ENCODE data around the gene HNRNPL.

The HNRNPL gene

DNA sequence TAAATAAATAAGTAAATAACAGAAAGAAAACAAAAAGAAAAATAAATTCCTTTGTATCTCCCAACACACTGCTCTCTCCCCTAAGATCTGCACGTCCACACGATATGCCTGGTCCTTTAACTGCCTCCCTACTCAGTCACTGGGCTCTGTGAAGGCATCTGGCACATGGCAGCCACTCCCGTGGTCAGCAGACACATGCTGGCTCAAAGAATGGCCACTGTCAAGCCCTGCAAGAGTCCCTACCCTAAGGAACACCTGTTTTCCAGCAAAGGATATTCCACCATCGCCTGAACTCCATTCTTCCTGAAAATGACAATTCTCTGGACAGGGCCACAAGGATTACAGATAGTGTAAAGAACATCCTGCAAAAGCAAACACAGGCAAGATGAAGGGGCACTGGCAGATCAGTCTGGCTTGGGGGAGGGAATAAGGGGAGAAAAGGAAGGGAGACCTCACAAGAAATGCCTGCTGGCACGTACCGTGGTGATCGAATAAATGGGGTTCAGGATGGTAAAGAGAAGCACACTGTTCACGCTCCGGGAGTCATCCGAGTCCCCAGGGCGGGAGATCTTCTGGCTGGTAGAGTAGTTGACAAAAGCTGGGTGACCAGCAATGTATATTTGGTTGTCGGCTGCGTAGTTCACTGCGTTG is 4.3 kb downstream of the HNRNPL start:
- DNase-seq (ENCODE audit: low read depth), result no peak

DNA sequence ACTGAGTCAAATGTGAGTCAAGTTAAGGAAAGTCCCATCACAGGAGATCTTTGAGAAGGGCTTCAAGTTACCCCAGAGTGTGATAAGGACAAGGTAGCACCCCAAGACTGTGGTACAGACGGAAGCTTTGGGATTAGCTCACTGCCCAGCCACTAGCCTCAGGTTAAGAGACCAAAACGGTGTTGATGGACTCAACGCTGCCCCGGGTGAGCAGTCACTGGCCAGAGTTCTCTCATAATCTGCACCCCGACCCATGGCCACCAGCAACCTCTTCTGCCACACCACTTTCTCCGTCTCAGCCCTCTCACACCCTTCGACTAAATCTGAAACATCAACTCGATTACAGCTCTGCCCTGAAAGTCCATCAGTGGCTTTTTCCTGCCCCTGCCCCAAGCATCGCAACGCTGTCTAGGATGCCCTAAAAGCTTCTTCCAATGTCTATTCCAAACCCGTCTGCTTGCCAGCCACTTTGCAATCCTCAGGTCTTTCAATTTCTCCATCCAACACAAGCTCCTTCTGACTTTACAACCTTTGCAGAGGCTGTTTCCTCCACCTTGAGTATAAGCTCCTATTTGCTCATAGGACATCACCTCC is 5.6 kb downstream of the HNRNPL start:
- no peak for DNase-seq (ENCODE audit: low read depth)

- DNase-seq (ENCODE audit: low read depth), result no peak
Observed at GRCh38 chr19:38843175-38843758, 6.5 kb downstream of the HNRNPL start.

GRCh38 chr19:38842439-38843174 is 7.2 kb downstream of the HNRNPL start:
- peak; percentile 34 for DNase-seq (ENCODE audit: low read depth)

GRCh38 chr19:38841787-38842438 is 7.9 kb downstream of the HNRNPL start:
- DNase-seq (ENCODE audit: low read depth), result peak; percentile 24

GRCh38 chr19:38841180-38841766 is 8.5 kb downstream of the HNRNPL start:
- no peak for DNase-seq (ENCODE audit: low read depth)

- DNase-seq (ENCODE audit: low read depth), result no peak
Observed at GRCh38 chr19:38840583-38840968, 9.2 kb downstream of the HNRNPL start.

- no peak for DNase-seq (ENCODE audit: low read depth)
Observed at GRCh38 chr19:38839816-38840582, 9.8 kb downstream of the HNRNPL start.

GRCh38 chr19:38838986-38839761 is 10.6 kb downstream of the HNRNPL start:
- no peak for DNase-seq (ENCODE audit: low read depth)

GRCh38 chr19:38838208-38838985 is 11.4 kb downstream of the HNRNPL start:
- DNase-seq (ENCODE audit: low read depth), result peak; percentile 43

GRCh38 chr19:38837656-38838121 is 12.1 kb downstream of the HNRNPL start:
- no peak for DNase-seq (ENCODE audit: low read depth)

DNA sequence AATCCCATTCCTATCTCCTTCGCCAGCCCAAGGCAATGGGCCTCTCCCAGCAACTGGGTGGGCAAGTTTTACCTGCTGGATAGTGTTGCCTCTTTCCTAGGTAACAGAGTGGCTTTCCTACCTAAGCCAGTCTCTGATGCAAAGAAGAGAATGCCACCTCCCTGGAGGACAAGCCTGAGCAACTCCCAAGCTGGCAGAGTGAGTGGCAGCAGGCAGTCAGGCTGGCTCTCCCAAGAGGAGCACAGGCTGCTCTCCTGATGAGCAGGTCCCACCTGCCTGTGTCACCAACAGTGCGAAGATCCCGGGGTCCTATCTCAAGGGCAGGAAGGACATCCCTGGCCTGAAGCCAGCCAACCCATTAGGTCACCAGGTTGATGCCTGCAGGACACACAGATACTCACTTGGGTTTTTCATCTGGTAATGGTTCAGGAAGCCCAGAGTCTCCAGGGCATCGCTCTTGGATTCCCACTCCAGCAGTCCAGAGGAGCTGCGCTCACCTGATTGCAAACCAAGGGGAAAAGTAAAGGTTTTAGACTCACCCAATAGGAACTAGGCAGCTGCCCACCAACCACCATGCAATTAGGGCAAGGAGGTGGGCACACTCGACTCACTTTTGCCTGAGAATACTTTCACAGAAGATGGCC is 12.7 kb downstream of the HNRNPL start:
- DNase-seq (ENCODE audit: low read depth), result no peak

DNA sequence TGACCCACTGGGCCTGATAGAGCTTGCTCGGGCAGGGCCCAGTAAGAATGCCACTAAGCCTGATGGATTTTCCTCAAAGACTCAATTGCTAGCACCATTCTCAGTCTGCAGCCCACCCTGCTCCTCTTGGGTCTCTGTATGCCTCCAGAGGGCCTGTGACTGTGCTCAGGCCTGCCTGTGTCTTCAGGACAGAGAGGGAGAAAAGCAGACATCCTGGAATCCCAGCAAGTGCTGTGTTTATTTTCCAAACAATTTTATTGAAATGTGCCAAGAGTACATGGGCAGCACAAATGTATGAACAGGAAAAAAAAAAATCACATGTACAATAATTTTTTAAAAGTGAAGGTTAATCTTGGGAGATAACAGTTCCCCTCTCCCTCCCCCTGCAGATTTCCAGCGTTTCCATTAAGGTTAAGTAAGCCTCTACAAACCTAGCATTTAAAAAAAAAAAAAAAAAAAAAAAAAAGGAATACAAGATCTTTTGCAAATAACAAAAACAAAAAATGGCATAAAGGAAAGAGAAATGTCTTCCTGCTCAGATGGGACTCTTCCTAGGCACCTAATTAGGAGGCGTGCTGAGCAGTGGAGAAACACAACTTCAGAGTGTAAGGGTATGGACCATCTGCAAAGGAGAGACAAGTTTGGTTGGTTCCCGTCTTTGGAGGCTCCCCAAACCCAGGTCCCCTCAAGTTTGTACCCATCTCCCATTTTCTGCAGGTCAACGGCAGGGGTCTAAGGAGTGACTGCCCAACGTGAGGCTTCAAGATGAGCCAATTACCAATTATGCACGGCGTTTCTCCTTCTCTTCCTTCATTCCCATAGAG is 13.4 kb downstream of the HNRNPL start:
- no peak for DNase-seq (ENCODE audit: low read depth)

GRCh38 chr19:38834590-38834989 is 15.2 kb downstream of the HNRNPL start:
- no peak for DNase-seq (ENCODE audit: low read depth)

- DNase-seq (ENCODE audit: low read depth), result no peak
Observed at GRCh38 chr19:38834104-38834490, 15.7 kb downstream of the HNRNPL start.

- no peak for DNase-seq (ENCODE audit: low read depth)
Observed at GRCh38 chr19:38833092-38833425, 16.7 kb downstream of the HNRNPL start.

DNA sequence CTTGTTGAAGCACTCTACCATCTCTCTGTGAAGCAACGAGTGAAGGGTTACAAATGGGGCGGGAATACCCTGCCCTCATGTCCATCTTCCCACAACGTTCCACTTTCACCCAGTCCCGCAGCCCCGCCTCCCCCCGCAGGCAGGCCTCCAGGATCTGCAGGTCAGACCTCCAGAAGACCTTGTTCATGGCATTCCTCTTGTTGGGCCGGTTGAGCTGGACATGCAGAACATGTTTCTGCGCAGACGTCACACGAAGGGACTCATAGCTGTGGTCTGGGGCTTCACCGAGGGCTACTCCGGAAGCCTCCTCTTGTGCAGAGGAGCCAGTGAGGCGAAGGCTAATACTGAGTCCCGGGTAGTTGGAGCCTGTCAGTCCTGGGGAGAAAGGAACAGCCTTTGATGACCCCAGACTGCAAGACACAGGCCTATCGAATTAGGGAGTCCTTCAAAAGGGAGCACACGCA is 18.6 kb downstream of the HNRNPL start:
- DNase-seq (ENCODE audit: low read depth), result no peak

DNA sequence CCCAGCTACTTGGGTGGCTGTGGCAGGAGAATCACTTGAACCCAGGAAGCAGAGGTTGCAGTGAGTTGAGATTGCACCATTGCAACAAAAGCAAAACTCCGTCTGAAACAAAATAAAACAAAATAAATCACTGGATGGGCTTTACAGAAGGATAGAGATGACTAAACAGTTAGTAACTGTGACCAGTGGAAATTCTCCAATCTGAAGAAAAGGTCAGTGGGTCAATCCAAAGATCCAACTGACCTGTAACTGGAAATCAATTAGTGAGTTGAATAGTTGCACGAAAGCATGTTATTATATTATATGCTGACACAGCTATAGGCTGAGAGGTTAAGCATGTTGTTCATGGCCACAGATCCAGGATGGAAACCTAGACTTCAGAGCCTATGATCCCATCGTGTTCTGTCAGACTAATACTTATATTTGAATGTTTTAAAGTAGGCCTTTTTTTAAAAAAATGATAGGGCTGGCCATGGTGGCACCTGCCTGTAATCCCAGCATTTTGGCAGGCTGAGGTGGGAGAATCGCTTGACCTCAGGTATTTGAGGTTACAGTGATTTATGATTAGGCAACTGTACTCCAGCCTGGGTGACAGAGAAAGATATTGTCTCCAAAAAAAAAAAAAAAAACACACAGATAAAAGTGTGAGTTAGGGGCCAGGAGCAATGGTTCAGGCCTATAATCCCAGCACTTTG is 19.6 kb downstream of the HNRNPL start:
- no peak for DNase-seq (ENCODE audit: low read depth)
